HUES64 (cell line): ENCODE results near the gene UBR2.
"Not testable (repeated sequence)": the region's sequence is repeated elsewhere in the genome, so short reads cannot be mapped to it uniquely, and the experiment has no call there.

Source experiments
- H3K27ac ChIP-seq: 2 replicates; pipeline ENCODE4 v1.7.0; 2013; ENCODE audit warnings: low read depth, low read length, inconsistent platforms
- H3K27me3 ChIP-seq: 2 replicates; pipeline ENCODE4 v1.6.1; 2013; ENCODE audit warnings: mild to moderate bottlenecking, low read length; ENCODE audit not compliant: insufficient read depth
- H3K36me3 ChIP-seq: 2 replicates; pipeline ENCODE4 v1.6.1; 2013; ENCODE audit warnings: mild to moderate bottlenecking, low read length; ENCODE audit not compliant: insufficient read depth
- H3K4me1 ChIP-seq: 2 replicates; pipeline ENCODE4 v1.6.1; 2013; ENCODE audit warnings: mild to moderate bottlenecking, low read length, moderate library complexity; ENCODE audit not compliant: insufficient read depth
- H3K4me3 ChIP-seq: 2 replicates; pipeline ENCODE4 v1.5.1; 2013; ENCODE audit warnings: mild to moderate bottlenecking, low read length, moderate library complexity
- H3K9ac ChIP-seq: 2 replicates; pipeline ENCODE4 v1.6.1; 2013; ENCODE audit warnings: mild to moderate bottlenecking, low read depth, low read length
- H3K9me3 ChIP-seq: 2 replicates; pipeline ENCODE4 v1.6.1; 2013; ENCODE audit warnings: low read depth, low read length; ENCODE audit not compliant: insufficient read depth
- WGBS: fragments of 150-250, 120-280 bp; methylation state at CpG from one replicate; pipeline ENCODE4 v1.1.7; 2013; ENCODE audit warnings: missing lambda C conversion rate; 5-methylcytosine and 5-hydroxymethylcytosine counted together

Gene UBR2

GRCh38 chr6:42555477-42556457 lies 8.1 kb upstream of the UBR2 start:
- H3K4me3 ChIP-seq = no peak overlapping the region
- H3K9ac ChIP-seq = no peak overlapping the region
- H3K4me1 ChIP-seq = no peaks in the 10 kb centered on the region
- H3K27me3 ChIP-seq = no peaks in the 10 kb centered on the region
- no peaks in the 10 kb centered on the region for H3K36me3 ChIP-seq
- no peak overlapping the region for H3K27ac ChIP-seq
- 97% methylated on average over 4 of the region's 4 CpGs for WGBS
- H3K9me3 ChIP-seq = no peaks in the 10 kb centered on the region

GRCh38 chr6:42556462-42556861 lies 7.4 kb upstream of the UBR2 start:
- H3K27ac ChIP-seq = no peak overlapping the region
- no peak overlapping the region for H3K4me3 ChIP-seq
- no peaks in the 10 kb centered on the region for H3K9me3 ChIP-seq
- no peaks in the 10 kb centered on the region for H3K4me1 ChIP-seq
- 86% methylated on average over 4 of the region's 4 CpGs for WGBS
- H3K9ac ChIP-seq = no peak overlapping the region
- no peaks in the 10 kb centered on the region for H3K36me3 ChIP-seq
- no peaks in the 10 kb centered on the region for H3K27me3 ChIP-seq

- H3K4me1 ChIP-seq, H3K36me3 ChIP-seq, H3K4me3 ChIP-seq, H3K9me3 ChIP-seq, H3K27ac ChIP-seq, H3K9ac ChIP-seq, H3K27me3 ChIP-seq: not testable (repeated sequence)
- WGBS = 90% methylated on average over 6 of the region's 6 CpGs
Observed at GRCh38 chr6:42559276-42559675, 4.6 kb upstream of the UBR2 start.

- Histone ChIP-seq H3K27me3 (no peaks in the 10 kb centered on the region), H3K9me3 (no peaks in the 10 kb centered on the region), H3K27ac (no peak overlapping the region), H3K4me1 (0 out of 2 replicates have a peak, but pooled peaks cover 3% of the 10 kb centered on the region), H3K9ac (no peak overlapping the region), H3K36me3 (no peaks in the 10 kb centered on the region; the same call in 1 of the 2 replicates), H3K4me3 (no peak overlapping the region)
- WGBS = 71% methylated on average over 3 of the region's 3 CpGs
Observed at GRCh38 chr6:42561986-42562385, 1.8 kb upstream of the UBR2 start.

- H3K27me3 ChIP-seq = no peaks in the 10 kb centered on the region
- no peak overlapping the region for H3K27ac ChIP-seq
- H3K9ac ChIP-seq = no peak overlapping the region
- H3K36me3 ChIP-seq = no peaks in the 10 kb centered on the region; the same call in 1 of the 2 replicates
- 87% methylated on average over 6 of the region's 6 CpGs for WGBS
- H3K4me3 ChIP-seq = no peak overlapping the region
- H3K9me3 ChIP-seq = no peaks in the 10 kb centered on the region
- H3K4me1 ChIP-seq = 0 out of 2 replicates have a peak, but pooled peaks cover 3% of the 10 kb centered on the region
Observed at GRCh38 chr6:42562788-42563405, 932 bp upstream of the UBR2 start.

GRCh38 chr6:42564506-42564825 lies 637 bp downstream of the UBR2 start:
- peak overlapping the region; percentile 80 for H3K9ac ChIP-seq
- 0 out of 2 replicates have a peak, but pooled peaks cover 3% of the 10 kb centered on the region for H3K4me1 ChIP-seq
- no peaks in the 10 kb centered on the region for H3K27me3 ChIP-seq
- no peaks in the 10 kb centered on the region; the same call in 1 of the 2 replicates for H3K36me3 ChIP-seq
- no peaks in the 10 kb centered on the region for H3K9me3 ChIP-seq
- under 1% methylated on average over 10 of the region's 11 CpGs for WGBS
- H3K27ac ChIP-seq = peak overlapping the region; percentile 89
- peak overlapping the region; percentile 90 for H3K4me3 ChIP-seq

- Histone ChIP-seq H3K9ac (no peak overlapping the region), H3K4me3 (peak overlapping the region; percentile 90; the same call in 1 of the 2 replicates), H3K4me1 (0 out of 2 replicates have a peak, but pooled peaks cover 3% of the 10 kb centered on the region), H3K27ac (no peak overlapping the region), H3K36me3 (no peaks in the 10 kb centered on the region; the same call in 1 of the 2 replicates), H3K9me3 (no peaks in the 10 kb centered on the region), H3K27me3 (no peaks in the 10 kb centered on the region)
- WGBS = 93% methylated on average over 15 of the region's 15 CpGs
Observed at GRCh38 chr6:42565823-42566613, 2.2 kb downstream of the UBR2 start.

GRCh38 chr6:42566614-42567208 lies 2.9 kb downstream of the UBR2 start:
- no peak overlapping the region for H3K9ac ChIP-seq
- no peak overlapping the region for H3K4me3 ChIP-seq
- 83% methylated on average over 5 of the region's 5 CpGs for WGBS
- H3K27ac ChIP-seq = no peak overlapping the region
- H3K27me3 ChIP-seq = no peaks in the 10 kb centered on the region
- no peaks in the 10 kb centered on the region; the same call in 1 of the 2 replicates for H3K36me3 ChIP-seq
- no peaks in the 10 kb centered on the region for H3K9me3 ChIP-seq
- peaks cover 5% of the 10 kb centered on the region for H3K4me1 ChIP-seq

GRCh38 chr6:42567237-42567636 lies 3.4 kb downstream of the UBR2 start:
- not testable (repeated sequence) for H3K36me3 ChIP-seq, H3K9ac ChIP-seq, H3K4me3 ChIP-seq, H3K9me3 ChIP-seq, H3K27ac ChIP-seq, H3K27me3 ChIP-seq
- 96% methylated on average over 4 of the region's 4 CpGs for WGBS
- H3K4me1 ChIP-seq = peaks cover 11% of the 10 kb centered on the region

GRCh38 chr6:42569102-42570028 lies 5.5 kb downstream of the UBR2 start:
- H3K36me3 ChIP-seq = peaks cover 8% of the 10 kb centered on the region
- H3K4me3 ChIP-seq = no peak overlapping the region
- H3K9me3 ChIP-seq = no peaks in the 10 kb centered on the region
- no peak overlapping the region for H3K9ac ChIP-seq
- no peaks in the 10 kb centered on the region for H3K27me3 ChIP-seq
- H3K27ac ChIP-seq = no peak overlapping the region
- peaks cover 11% of the 10 kb centered on the region for H3K4me1 ChIP-seq
